GM23248 (cell line): ENCODE data around the gene KCNQ2.

Experiments used
- EZH2 ChIP-seq: fragments of 200-600 bp; sonication (generic); IDR thresholded peaks from 2 replicates; pipeline ENCODE4 v1.6.1; 2018; ENCODE audit warnings: antibody characterized with exemption, mild to moderate bottlenecking; ENCODE audit not compliant: insufficient read depth, poor library complexity, severe bottlenecking
- EZH2phosphoT487 ChIP-seq: fragments of 200-600 bp; sonication (generic); IDR thresholded peaks from 2 replicates; pipeline ENCODE4 v1.6.1; 2018; ENCODE audit warnings: antibody characterized with exemption, moderate library complexity, mild to moderate bottlenecking, low read depth; ENCODE audit not compliant: insufficient read depth

DNA sequence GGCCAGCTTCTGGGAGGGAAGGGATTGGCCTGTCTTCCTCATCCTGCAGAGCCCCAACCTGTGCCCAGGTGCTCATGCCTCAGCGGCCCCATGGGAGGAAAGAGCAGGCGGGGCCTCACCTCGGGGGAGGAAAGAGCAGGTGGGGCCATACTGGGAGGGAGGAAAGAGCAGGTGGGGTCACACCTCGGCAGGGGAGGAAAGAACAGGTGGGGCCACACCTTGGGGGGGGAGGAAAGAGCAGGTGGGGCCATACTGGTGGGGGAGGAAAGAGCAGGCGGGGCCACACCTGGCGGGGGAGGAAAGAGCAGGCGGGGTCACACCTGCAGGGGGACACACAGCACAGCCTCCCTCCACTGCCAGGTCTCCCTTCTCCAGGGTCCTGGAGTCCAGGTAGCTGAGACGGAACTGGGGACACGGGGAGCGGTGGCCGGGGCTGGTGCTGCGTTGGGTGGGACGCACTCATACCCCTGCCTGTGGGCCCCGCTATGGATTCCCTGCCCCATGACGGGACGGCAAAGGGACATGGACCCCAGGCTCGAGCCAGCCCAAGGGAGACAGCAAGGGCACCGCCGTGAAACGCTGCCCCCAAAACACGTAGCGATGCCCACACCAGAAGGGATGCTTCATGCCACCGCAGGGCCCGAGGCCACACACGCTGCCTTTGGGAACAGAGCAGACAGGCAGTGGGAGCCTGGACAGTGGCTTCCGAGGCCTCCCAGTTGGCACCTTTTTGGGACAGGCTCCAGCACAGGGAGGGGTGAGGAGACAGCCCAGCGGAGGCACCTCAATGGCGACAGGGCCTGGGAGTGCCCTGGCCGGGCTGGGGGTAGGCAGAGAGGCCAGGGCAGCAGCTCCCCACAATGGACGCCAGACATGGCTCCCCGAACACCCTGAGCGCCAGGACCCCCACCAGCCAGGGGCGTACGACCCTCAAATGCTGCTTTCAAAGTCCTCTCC is 68.0 kb downstream of the KCNQ2 start:
- TF ChIP-seq EZH2: no peak
- no peak for TF ChIP-seq EZH2phosphoT487
